Urothelium cell line (cell line): ENCODE results near the gene SPDEF.

Experiments
- DNase-seq: peaks from one replicate; pipeline ENCODE4 v3.0.0; 2011; ENCODE audit warnings: low spot score, mixed read lengths
- FAIRE-seq: peaks from 2 replicates; lab custom pipeline; 2011; peaks lifted over from hg19 to GRCh38; lab: Jason Lieb, UNC

The SPDEF gene

DNA sequence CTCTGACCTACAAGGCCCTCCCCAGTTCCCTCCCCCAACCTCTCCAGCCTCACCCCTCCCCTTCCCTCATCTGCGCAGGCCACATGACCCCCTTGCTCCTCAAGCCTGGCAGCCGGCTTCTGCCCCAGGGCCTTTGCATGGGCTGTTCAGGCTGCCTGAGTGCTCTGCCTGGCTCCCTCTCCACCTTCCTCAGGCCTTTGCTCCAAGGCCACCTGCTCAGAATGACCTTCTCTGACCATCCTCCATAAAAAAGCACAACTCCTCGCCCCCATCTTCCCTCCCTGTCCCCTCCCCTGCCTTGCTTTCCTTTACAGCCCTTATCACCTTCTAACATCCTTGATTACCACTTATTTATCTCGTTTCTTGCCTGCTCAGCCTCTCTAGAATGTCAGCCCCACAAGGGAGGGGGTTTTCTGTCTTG is 38.7 kb downstream of the SPDEF start:
- FAIRE-seq (no peak), DNase-seq (no peak)

GRCh38 chr6:34516391-34517324 is 39.5 kb downstream of the SPDEF start:
- no peak for FAIRE-seq
- DNase-seq, result no peak

- DNase-seq (no peak), FAIRE-seq (no peak)
Measured at GRCh38 chr6:34515473-34516387, 40.4 kb downstream of the SPDEF start.

DNA sequence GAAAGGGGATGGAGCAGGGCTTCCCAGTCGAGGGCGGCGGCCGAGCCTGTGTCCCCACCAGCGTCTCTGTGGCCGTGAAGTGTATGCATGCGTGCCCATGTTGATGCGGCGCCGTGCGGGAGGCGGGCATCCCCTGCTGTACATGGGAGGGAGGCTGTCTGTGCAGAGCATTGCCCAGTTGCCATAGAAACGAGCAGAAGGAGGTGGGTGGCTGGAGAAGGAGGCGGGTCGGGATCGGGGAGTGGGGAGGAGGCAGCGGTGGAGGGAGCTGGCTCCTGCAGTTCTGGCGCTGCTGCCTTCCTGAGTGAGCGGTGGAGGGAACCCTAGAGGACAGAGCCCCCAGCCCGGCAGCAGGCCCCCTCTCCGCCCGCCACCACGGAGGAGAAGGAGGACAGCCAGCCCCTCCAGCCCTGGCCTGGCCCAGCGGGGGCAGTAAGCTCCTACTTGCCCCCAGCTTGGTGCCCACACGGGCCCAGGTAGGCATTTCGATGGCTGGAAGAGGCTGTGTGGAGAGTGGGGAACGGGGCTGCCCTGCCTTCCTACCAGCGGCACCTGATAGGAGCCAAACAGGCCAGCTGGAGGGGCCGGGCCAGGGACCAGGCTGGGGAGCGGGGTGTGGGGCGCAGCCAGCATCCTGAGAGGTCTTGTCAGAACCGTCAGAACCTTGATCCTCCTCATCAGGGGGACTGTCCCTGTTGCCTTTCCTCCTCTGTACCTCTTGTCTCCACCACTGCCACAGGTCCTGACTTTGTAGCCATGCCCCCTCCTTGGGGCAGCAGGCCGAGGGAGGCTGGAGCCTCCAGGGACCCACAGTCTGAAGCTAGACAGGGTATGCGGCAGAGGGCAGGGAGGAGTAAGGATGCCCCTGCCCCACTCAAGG is 41.3 kb downstream of the SPDEF start:
- DNase-seq (no peak), FAIRE-seq (no peak)

- DNase-seq, result no peak
- no peak for FAIRE-seq
Measured at GRCh38 chr6:34514112-34514511, 42.0 kb downstream of the SPDEF start.

DNA sequence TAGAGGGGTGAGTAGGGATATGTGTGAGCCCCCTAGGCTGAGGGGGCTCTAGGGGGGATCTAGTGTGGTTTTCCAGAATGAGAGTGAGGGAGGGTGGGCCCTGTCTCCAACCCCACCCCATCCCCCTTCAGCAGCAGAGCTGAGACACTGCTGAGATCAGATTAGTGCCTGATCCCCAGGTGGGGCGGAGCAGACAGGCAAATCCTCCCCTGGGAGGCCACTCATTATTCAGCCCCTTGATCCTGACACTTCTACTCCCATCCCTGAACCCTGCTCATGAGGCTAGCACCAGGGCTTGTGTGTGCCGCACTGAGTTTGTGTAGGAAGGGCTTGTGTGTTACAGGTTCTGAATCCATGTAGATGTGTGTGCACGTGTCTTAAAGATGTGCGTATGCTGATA is 42.5 kb downstream of the SPDEF start:
- no peak for DNase-seq
- no peak for FAIRE-seq

DNA sequence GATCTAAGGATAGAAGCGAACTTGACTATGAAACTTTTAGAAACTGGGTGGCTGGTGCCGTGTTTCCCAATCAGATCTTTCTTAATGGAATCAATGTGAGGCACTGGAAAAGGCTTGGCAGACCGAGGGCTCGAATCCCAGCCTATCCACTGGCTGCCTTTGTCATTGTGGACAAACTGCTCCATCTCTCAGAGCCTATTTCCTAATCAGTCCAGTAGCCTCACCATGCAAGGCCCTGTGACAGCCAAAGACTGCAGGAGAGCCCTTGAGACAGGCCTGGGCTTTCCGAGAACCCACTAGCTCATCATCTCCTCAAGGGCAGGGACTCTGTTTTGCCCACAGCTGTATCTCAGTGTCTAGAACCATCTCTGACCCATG is 43.4 kb downstream of the SPDEF start:
- FAIRE-seq, result no peak
- no peak for DNase-seq

- FAIRE-seq (no peak), DNase-seq (no peak)
Measured at GRCh38 chr6:34511915-34512737, 44.0 kb downstream of the SPDEF start.

- DNase-seq (no peak), FAIRE-seq (no peak)
Measured at GRCh38 chr6:34511214-34511914, 44.8 kb downstream of the SPDEF start.

DNA sequence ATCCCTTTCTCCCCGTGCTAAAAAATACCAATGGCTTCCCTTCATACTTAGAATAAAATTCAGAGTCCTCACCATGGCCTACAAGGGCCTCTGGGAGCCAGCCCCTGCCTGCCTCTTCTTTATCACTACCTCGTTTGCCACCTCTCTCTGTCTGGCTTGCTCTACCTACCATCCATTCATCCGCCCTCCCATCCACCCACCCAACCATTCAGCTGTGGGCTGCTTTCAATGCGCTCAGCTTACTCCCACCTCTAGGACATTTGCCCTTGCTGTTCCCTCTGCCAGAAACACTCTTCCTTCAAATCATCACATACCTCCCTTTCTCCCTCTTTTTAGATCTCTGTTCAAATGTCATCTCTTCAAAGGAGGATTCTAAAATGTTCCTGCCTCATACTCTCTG is 45.8 kb downstream of the SPDEF start:
- FAIRE-seq (no peak), DNase-seq (no peak)

DNA sequence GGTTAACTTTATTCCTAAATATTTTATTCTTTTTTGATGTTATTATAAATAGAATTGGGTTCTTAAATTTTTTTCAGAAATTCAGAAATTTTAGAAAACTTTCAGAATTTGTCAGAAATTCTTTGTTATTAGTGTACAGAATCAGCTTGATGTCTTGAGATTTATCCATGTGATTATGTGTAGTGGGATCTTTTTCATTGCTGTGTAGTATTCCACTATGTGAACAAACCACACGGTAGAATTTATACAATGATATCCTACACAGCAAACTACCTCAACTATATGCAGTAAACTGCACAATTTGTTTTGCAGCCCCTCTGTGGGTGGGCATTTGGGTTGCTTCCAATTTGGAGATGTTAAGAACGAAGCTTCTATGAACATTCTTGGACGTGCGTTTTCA is 46.3 kb downstream of the SPDEF start:
- DNase-seq (no peak), FAIRE-seq (no peak)

GRCh38 chr6:34508425-34508824 is 47.7 kb downstream of the SPDEF start:
- no peak for DNase-seq
- FAIRE-seq, result no peak

- FAIRE-seq (no peak), DNase-seq (no peak)
Measured at GRCh38 chr6:34506718-34507117, 49.4 kb downstream of the SPDEF start.

GRCh38 chr6:34497411-34497810 is 58.7 kb downstream of the SPDEF start:
- FAIRE-seq, result no peak
- no peak for DNase-seq

- no peak for DNase-seq
- no peak for FAIRE-seq
Measured at GRCh38 chr6:34496103-34496685, 59.9 kb downstream of the SPDEF start.

GRCh38 chr6:34494973-34495372 is 61.2 kb downstream of the SPDEF start:
- no peak for FAIRE-seq
- DNase-seq, result no peak

GRCh38 chr6:34493344-34493743 is 62.8 kb downstream of the SPDEF start:
- DNase-seq (no peak), FAIRE-seq (no peak)

GRCh38 chr6:34491091-34491430 is 65.1 kb downstream of the SPDEF start:
- FAIRE-seq (no peak), DNase-seq (no peak)
